T47D (cell line): ENCODE measurements around the gene FN3KRP.
"Not testable (repeated sequence)": the region's sequence is repeated elsewhere in the genome, so short reads cannot be mapped to it uniquely, and the experiment has no call there.

Source experiments
- DNase-seq, 2 experiments: peaks; one replicate each; pipeline versions ENCODE4 v3.0.0 to v3.0.0-alpha.2; 2011 to 2012; ENCODE audit warnings: low read depth in 1 of 2, low spot score in 1 of 2
- JUND ChIP-seq: IDR thresholded peaks from 2 replicates; pipeline ENCODE4 v1.6.1; 2012; ENCODE audit warnings: low read depth
- in situ Hi-C: cut with HindIII; loops from 2 replicates; pipeline ENCODE4 v1.10.0; 2016; ENCODE audit warnings: low sequenced_read_pairs, low pct_unique_long_range_greater_than_20kb

FN3KRP gene

DNA sequence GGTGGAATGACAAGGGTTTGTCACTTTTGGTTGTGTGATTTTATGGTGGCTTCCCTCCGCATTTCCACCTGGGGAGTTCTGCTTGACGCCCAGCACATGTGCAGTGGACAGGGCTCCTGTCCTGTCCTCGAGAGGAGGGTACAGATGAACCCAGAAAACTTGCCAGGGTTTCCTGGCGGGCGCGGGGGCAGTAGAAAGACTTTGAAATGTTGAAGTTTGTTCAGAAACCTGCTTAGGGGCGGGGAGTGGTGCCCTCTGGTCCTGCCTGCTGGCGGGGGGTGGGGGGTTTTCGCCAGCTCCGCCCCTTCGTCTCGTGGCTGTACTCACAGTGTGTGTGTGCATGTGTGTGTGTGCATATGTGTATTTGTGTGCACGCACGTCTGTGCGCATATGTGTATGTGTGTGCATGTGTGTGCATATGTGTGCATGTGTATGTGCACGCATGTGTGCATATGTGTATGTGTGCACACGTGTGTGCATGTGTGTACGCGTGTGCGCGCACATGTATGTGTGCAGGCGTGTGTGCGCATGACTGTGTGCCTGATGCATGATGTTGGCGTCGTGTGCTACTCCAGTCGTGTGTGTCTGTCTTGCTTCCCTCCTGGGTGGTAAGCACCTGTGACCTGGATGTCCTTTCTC lies 6.8 kb downstream of the FN3KRP start:
- in situ Hi-C loops: no loop called here
- TF ChIP-seq JUND: no peak
- DNase-seq: no peak

DNA sequence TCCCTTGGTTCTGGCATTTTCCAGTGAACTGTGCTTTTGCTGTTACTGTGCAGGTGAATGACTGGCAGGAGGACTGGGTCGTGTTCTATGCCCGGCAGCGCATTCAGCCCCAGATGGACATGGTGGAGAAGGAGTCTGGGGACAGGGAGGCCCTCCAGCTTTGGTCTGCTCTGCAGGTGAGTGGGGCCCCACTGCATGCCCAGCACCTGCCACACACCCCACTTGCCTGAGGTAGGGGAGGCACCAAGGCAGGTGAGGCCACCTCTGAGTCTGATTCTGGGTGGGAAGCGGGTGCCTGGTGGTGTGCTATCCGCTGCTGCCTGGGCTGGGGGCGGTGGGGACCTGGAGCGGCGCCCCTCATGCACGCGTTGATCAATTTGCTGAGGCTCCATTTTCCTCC lies 9.9 kb downstream of the FN3KRP start:
- in situ Hi-C loops: no loop called here
- TF ChIP-seq JUND: no peak
- no peak for DNase-seq

DNA sequence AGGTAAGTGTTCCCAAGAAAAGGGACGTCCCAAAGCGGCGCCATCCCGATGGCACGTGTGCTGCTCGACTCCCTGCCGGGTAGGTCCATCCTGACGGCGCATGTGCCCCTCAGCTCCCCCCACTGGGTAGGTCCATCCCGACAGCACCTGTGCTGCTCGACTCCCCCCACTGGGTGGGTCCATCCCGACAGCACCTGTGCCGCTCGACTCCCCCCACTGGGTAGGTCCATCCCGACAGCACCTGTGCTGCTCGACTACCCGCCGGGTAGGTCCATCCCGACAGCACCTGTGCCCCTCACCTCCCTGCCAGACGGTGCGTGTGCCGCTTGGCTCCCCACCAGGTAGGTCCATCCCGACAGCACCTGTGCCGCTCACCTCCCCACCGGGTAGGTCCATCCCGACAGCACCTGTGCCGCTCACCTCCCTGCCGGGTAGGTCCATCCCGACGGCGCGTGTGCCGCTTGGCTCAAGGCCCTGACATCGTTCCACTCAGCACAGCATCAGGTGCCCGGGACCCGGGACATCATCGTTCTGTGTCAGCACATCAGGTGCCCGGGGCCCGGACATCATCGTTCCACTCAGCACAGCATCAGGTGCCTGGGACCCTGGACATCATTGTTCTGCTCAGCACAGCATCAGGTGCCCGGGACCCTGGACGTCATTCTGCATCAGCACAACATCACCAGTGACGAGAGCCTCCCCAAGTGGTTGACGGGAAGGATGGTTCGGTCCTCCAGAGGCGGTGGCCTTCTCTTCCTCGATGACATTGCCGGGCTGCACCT lies 13.2 kb downstream of the FN3KRP start:
- TF ChIP-seq JUND: no peak
- DNase-seq: no peak
- in situ Hi-C loops: no loop called here

DNA sequence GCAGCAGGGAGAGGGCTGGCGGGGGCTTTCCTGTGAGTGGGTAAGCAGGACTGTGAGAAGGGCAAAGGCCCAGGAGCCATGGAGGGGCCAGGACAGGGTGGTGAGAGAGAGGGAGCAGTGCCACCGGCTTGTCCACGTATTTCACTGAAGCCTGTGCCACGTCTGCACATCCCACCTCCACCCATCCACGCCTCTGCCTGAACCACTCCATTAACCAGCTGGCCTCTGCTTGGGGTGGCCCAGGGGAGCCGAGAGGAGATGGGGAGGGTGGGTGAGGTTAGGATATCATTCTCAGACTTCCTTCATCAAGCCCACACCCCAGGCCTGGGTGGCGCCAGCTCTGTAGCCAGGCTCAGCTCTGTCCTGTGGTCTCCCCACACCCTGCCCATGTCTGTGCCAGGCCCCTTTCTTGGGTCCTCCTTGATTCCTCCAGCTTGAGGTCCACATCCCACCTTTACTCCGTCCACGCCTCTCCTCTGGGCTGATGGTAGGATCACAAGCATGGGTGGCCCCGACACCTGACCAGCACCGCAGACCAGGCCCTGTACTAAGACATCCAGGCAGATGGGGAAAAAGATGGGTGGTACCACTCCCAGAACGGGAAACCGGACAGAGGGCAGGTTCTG lies 15.7 kb downstream of the FN3KRP start:
- in situ Hi-C loops: no loop called here
- no peak for TF ChIP-seq JUND
- no peak for DNase-seq

DNA sequence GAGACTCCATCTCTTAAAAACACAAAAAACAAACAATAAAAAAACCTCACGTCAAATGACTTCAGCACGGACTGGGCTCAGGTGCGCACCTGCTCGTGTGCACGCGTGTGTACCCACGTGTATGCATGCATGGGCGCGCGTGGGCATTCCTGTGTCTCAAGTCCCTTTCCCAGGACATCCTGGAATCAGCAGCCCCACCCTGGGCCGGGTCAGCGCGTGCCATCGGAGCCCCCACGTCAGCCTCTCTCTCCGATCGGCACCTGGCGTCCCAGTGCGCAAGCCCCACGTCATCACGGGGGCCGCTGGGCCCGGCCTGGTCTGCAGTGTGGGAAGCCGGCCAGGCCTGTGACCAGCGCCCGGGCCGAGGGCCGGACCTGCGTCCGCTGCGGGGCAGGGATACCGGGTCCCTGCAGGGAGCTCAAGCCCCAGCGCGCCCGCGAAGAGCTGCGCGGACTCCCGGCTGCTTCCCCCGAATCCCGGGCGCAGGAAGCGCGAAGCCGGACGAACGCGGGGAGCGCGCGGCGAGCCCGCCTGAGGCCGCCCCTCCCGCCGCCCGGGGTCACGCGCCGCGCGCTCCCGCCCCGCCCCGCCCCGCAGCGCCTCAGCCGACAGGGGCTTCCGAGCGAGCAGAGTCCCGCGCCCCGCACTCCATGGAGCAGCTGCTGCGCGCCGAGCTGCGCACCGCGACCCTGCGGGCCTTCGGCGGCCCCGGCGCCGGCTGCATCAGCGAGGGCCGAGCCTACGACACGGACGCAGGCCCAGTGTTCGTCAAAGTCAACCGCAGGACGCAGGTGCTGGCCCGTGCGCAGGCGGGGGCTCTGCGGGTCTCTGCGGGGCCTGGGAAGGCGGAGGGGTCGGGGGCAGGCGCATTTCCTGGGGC lies 18.7 kb downstream of the FN3KRP start, which contains the start of gene FN3K:
Gene FN3K, plus strand, starts transcription at position 629 of the 880 bp plus-strand sequence. Its CDS starts 22 bp downstream, at position 651.
- peak; percentile 64 to 72 for DNase-seq
- in situ Hi-C loops: no loop called here
- no peak for TF ChIP-seq JUND

DNA sequence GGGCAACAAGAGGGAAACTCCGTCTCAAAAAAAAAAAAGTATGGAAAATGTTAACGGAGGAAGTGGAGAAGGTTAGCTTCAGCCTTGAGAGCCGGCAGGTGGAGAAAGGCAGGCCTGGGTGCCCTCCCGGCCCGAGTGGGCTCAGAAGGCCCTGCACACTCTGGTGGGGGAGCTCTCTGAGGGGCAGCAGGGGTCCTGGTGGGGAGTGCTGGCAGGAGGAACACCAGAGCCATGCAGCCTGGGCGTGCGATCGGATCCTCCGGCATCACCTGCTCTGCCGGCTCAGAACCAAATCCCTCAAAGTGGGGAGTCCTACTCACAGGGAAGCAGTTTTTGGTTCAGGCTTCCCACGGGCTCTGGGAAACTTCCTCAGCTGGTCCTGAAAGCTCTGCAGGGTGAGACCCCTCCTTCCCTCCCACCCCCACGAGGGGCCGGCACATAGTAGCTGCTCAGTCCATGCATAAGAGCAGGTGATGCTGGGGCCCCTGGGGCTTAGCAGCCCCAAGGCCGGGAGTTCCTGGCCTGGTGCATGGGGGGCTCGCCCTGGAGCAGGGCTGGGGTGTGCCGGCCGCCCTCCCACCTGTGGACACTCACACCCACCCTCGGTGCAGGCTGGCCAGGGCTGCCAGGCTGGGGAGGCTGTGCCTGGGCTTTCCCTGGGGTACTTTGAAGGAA lies 20.1 kb downstream of the FN3KRP start:
- TF ChIP-seq JUND: no peak
- in situ Hi-C loops: no loop called here

DNA sequence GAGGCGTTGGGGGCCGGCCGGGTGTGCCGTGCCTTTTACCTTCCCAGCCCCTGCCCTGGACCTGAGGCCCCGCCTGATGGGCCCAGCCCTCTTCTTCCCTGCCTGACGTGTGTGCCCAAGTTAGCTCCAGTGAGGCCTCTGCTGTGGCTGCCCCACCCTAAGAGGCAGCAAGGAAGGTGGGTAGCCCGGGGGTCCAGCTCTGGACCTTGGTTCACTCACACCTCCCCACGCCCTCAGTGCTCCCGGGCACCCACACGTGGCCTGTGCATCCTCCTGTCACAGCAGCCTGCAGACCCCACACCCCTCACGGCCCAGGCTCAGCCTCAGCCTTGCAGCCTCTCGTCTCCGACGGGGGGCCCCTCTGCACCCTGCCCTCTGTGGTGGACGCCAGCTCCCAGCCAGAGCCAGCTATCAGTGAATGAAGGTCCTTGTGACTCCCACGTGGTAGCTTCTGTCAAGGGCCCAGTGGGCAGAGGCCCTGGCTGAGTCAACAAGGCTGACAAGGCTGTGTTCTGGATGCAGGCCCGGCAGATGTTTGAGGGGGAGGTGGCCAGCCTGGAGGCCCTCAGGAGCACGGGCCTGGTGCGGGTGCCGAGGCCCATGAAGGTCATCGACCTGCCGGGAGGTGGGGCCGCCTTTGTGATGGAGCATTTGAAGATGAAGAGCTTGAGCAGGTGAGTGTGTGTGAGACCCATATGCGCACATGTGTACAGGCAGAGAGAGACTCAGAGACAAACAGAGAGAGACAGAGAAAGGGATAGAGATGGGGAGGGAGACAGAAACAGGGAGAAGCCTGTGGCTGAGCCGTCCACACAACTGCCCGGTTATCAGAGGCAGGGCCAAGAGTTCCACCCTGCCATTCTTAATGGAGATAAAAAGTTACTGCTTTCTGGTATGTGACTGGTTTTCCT lies 21.7 kb downstream of the FN3KRP start:
- in situ Hi-C loops: no loop called here
- no peak for DNase-seq
- no peak for TF ChIP-seq JUND

More for the DNA sequence above, 20.1 kb downstream of the FN3KRP start:
- DNase-seq: no peak

GRCh38 chr17:82740906-82741759 lies 24.6 kb downstream of the FN3KRP start:
- in situ Hi-C loops: no loop called here
- DNase-seq: no peak
- TF ChIP-seq JUND: no peak

GRCh38 chr17:82743344-82744219 lies 27.1 kb downstream of the FN3KRP start:
- DNase-seq: no peak
- TF ChIP-seq JUND: no peak
- in situ Hi-C loops: no loop called here

DNA sequence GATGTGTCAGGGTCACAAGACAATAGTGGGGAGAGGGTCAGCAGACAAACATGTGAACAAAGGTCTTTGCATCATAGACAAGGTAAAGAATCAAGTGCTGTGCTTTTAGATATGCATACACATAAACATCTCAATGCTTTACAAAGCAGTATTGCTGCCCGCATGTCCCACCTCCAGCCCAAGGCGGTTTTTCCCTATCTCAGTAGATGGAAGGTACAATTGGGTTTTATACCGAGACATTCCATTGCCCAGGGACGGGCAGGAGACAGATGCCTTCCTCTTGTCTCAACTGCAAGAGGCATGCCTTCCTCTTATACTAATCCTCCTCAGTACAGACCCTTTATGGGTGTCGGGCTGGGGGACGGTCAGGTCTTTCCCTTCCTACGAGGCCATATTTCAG lies 28.2 kb downstream of the FN3KRP start:
- in situ Hi-C loops, DNase-seq: not testable (repeated sequence)
